HepG2 (cell line): Measurements from ENCODE around the gene POLR2J. TPM values are rescaled to one million over a fixed set of nuclear protein-coding genes. Genes with fewer than 3 reads are reported as not detected.
"Not testable (repeated sequence)": the region's sequence is repeated elsewhere in the genome, so short reads cannot be mapped to it uniquely, and the experiment has no call there.

Source experiments
- ATAC-seq: fragments of 200-7000 bp; cut with Tn5 transposase; 3 replicates; pipeline ENCODE4 v1.9.1; 2020; ENCODE audit warnings: mild to moderate bottlenecking, moderate library complexity
- BruUV-seq: library from RNA; stranded (reverse); fragments of 400-500 nt; replicated peaks from 2 replicates; lab custom pipeline; 2021; lab: Mats Ljungman, UMichigan
- CTCF ChIA-PET: fragments of 300-600 bp; formaldehyde crosslinking; extraction: SDS; loops from one replicate; lab custom pipeline; 2021; ENCODE audit warnings: low total read pairs, inconsistent platforms, low intra/inter-chr PET ratio; lab: Yijun Ruan, JAX
- POLR2A ChIA-PET: fragments of 350-600 bp; sonication (Branson Sonifier 250); formaldehyde crosslinking; loops from one replicate; lab custom pipeline; 2020; ENCODE audit warnings: antibody characterized with exemption, inconsistent platforms; lab: Yijun Ruan, JAX
- DNase-seq: peaks from one replicate; pipeline ENCODE4 v3.0.0-alpha.2; 2015; ENCODE audit warnings: low spot score
- FAIRE-seq: peaks from 3 replicates; lab custom pipeline; 2011; peaks lifted over from hg19 to GRCh38; lab: Jason Lieb, UNC
- H2AFZ ChIP-seq: one replicate; pipeline ENCODE4 v1.6.1; 2011; ENCODE audit warnings: low read length, inconsistent platforms
- H3K27ac ChIP-seq: fragments of 300-600 bp; 3 replicates; pipeline ENCODE4 v1.8.0; 2011; ENCODE audit warnings: mixed run types, mild to moderate bottlenecking, mixed read lengths, low read length, inconsistent platforms; ENCODE audit not compliant: insufficient read depth; ENCODE audit errors: extremely low read length
- H3K27me3 ChIP-seq, 2 experiments: fragments of 200-600 bp in 1 of 2; 2 replicates in 1 of 2; 3 replicates in 1 of 2; pipeline versions ENCODE4 v1.6.0 to v1.8.0; 2011; ENCODE audit warnings: low read length in 2 of 2, mild to moderate bottlenecking in 2 of 2, moderate library complexity in 2 of 2, inconsistent platforms in 1 of 2; ENCODE audit not compliant: insufficient read depth in 2 of 2, control insufficient read depth in 1 of 2
- H3K36me3 ChIP-seq, 2 experiments: fragments of 200-600 bp in 1 of 2; replicated peaks in 1 of 2; 2 replicates in 1 of 2; 3 replicates in 1 of 2; pipeline versions ENCODE4 v1.5.1 to v1.8.0; 2011; ENCODE audit warnings: low read length in 2 of 2, inconsistent platforms in 1 of 2; ENCODE audit not compliant: insufficient read depth in 2 of 2, control insufficient read depth in 1 of 2
- H3K4me1 ChIP-seq: 2 replicates; pipeline ENCODE4 v1.5.1; 2012; ENCODE audit warnings: low read length, inconsistent platforms; ENCODE audit not compliant: insufficient read depth
- H3K4me2 ChIP-seq: 2 replicates; pipeline ENCODE4 v1.6.0; 2011; ENCODE audit warnings: low read depth, low read length, inconsistent platforms
- H3K4me3 ChIP-seq, 3 experiments: fragments of 200-600 bp in 1 of 3; sonication (generic), shearing (Covaris generic) in 1 of 3; replicated peaks in 1 of 3; 2 replicates each; pipeline ENCODE4 v1.5.1; 2011 to 2016; ENCODE audit warnings: low read length in 3 of 3, inconsistent platforms in 2 of 3, low read depth in 2 of 3, mild to moderate bottlenecking in 2 of 3, control low read depth in 1 of 3, mixed read lengths in 1 of 3; ENCODE audit not compliant: insufficient read depth in 1 of 3
- H3K79me2 ChIP-seq: one replicate; pipeline ENCODE4 v1.6.1; 2011; ENCODE audit warnings: low read length, inconsistent platforms; ENCODE audit not compliant: insufficient read depth
- H3K9ac ChIP-seq: 2 replicates; pipeline ENCODE4 v1.6.0; 2011; ENCODE audit warnings: mild to moderate bottlenecking, low read depth, low read length, inconsistent platforms; ENCODE audit not compliant: insufficient read depth
- H3K9me3 ChIP-seq: 2 replicates; pipeline ENCODE4 v1.5.1; 2012; ENCODE audit warnings: mild to moderate bottlenecking, low read length
- H4K20me1 ChIP-seq: 2 replicates; pipeline ENCODE4 v1.6.0; 2011; ENCODE audit warnings: inconsistent platforms, mild to moderate bottlenecking, low read length, moderate library complexity; ENCODE audit not compliant: insufficient read depth
- WGBS: methylation state at CpG from one replicate; pipeline ENCODE4 v1.1.6; 2017; ENCODE audit warnings: low lambda C conversion rate; 5-methylcytosine and 5-hydroxymethylcytosine counted together
- in situ Hi-C: cut with HindIII; loops from 2 replicates; pipeline ENCODE4 v1.10.0; 2017; ENCODE audit warnings: low pct_unique_long_range_greater_than_20kb; ENCODE audit not compliant: extremely low pct_ligation_motif_present
- intact Hi-C: fragments of 100-400 bp; cut with micrococcal nuclease; formaldehyde crosslinking; loops from one replicate; pipeline ENCODE4 v1.10.0; 2022; ENCODE audit not compliant: unreplicated experiment
- polyA plus RNA-seq, 8 experiments: library from polyadenylated mRNA; depleted of rRNA in 3 of 8; stranded (reverse) in 7 of 8; unstranded in 1 of 8; fragments of >200 nt; fragmentation: Illumina TruSeq in 4 of 8; extraction: Trizol in 4 of 8; gene quantifications; 2 replicates each; pipeline versions ENCODE4 v1.2.1 to v1.2.3, GENCODE V29; 2011 to 2016; ENCODE audit warnings: low read depth in 4 of 8, missing spikeins in 1 of 8, mixed read lengths in 1 of 8; ENCODE audit not compliant: insufficient read depth in 1 of 8
- total RNA-seq, 5 experiments: library from RNA; depleted of rRNA; stranded (reverse); fragments of >200 nt; fragmentation: Illumina TruSeq; extraction: Trizol; gene quantifications; 2 replicates each; pipeline ENCODE4 v1.2.3, GENCODE V29; 2016; ENCODE audit warnings: low read depth in 1 of 5

The POLR2J gene
- total and polyA plus RNA-seq, 2 of the 13 experiments (the other 11 are each of a cell fraction or from before 2014, with no cell fraction given) = 41.2 to 71.4 TPM

DNA sequence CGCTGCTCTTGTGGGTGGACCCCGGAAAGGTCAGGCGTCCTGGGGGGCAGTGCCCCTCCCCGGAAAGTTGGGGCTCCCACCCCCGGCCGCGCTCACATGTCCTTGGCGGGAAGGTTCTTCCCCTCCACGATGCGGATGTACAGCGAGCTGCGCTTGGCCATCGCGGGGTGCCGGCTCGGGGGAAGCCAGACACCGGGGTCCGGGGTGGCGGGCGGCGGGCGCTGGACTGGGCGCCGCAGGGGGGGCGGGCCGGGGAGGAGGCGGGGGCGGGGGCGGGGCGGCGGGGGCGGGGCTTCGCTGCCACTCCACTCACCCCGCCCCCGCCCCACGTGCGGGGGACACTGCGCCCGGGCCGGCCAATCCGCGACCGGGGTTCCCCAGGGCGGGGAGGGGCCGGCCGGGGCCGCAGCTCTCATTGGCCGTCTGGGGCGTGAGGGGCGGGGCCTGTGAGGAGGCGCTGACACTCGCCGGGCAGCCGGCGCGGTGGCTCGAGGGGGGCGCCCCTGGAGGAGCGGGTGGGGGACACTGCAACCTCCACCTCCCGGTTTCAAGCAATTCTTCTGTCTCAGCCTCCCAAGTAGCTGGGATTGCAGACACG is 38.9 kb upstream of the POLR2J start, which contains the start of gene RASA4B:
Gene RASA4B, minus strand, starts transcription at position 228 of the 598 bp plus-strand sequence. Its CDS starts 67 bp downstream, at position 161.
- CTCF ChIA-PET, FAIRE-seq, intact Hi-C loops, H2AFZ ChIP-seq, in situ Hi-C loops, H4K20me1 ChIP-seq, H3K4me1 ChIP-seq, H3K9me3 ChIP-seq, BruUV-seq, H3K4me3 ChIP-seq, DNase-seq, H3K27ac ChIP-seq, POLR2A ChIA-PET, H3K27me3 ChIP-seq, H3K36me3 ChIP-seq, H3K4me2 ChIP-seq, H3K9ac ChIP-seq, H3K79me2 ChIP-seq: not testable (repeated sequence)
- peak; percentile 85 for ATAC-seq
- WGBS = no CpG with 5 or more reads among the region's 61 CpGs

GRCh38 chr7:102516951-102517350 is 38.2 kb upstream of the POLR2J start:
- H3K4me2 ChIP-seq, H3K36me3 ChIP-seq, H3K27me3 ChIP-seq, intact Hi-C loops, CTCF ChIA-PET, H3K4me3 ChIP-seq, H2AFZ ChIP-seq, FAIRE-seq, BruUV-seq, H3K4me1 ChIP-seq, H3K9ac ChIP-seq, H4K20me1 ChIP-seq, H3K27ac ChIP-seq, H3K79me2 ChIP-seq, H3K9me3 ChIP-seq, DNase-seq, in situ Hi-C loops, POLR2A ChIA-PET: not testable (repeated sequence)
- no CpG with 5 or more reads among the region's 10 CpGs for WGBS
- 0 out of 3 replicates have a peak, but pooled peaks have one; percentile 4 for ATAC-seq

- DNase-seq, H4K20me1 ChIP-seq, POLR2A ChIA-PET, H2AFZ ChIP-seq, BruUV-seq, H3K4me1 ChIP-seq, H3K27ac ChIP-seq, H3K4me2 ChIP-seq, H3K9ac ChIP-seq, in situ Hi-C loops, H3K79me2 ChIP-seq, CTCF ChIA-PET, H3K36me3 ChIP-seq, H3K9me3 ChIP-seq, intact Hi-C loops, FAIRE-seq, H3K4me3 ChIP-seq, H3K27me3 ChIP-seq: not testable (repeated sequence)
- ATAC-seq = peak; percentile 28
- no CpG with 5 or more reads among the region's 3 CpGs for WGBS
Measured at GRCh38 chr7:102515889-102516288, 37.2 kb upstream of the POLR2J start.

GRCh38 chr7:102514881-102515721 is 36.4 kb upstream of the POLR2J start:
- BruUV-seq, H3K36me3 ChIP-seq, H2AFZ ChIP-seq, H3K79me2 ChIP-seq, H3K9ac ChIP-seq, DNase-seq, CTCF ChIA-PET, intact Hi-C loops, ATAC-seq, H3K27me3 ChIP-seq, POLR2A ChIA-PET, in situ Hi-C loops, H3K4me1 ChIP-seq, H3K27ac ChIP-seq, FAIRE-seq, H3K9me3 ChIP-seq, H3K4me2 ChIP-seq, H4K20me1 ChIP-seq, H3K4me3 ChIP-seq: not testable (repeated sequence)
- WGBS = no CpG with 5 or more reads among the region's 15 CpGs
